Loucy (cell line): ENCODE data around the gene GTPBP1.

Experiments
- H2AFZ ChIP-seq: fragments of 200-600 bp; sonication (generic); 2 replicates; pipeline ENCODE4 v1.6.0; 2016; ENCODE audit warnings: antibody characterized with exemption, mild to moderate bottlenecking, low read length, moderate library complexity
- H3F3A ChIP-seq: fragments of 200-600 bp; 2 replicates; pipeline ENCODE4 v1.6.0; 2016; ENCODE audit warnings: antibody characterized with exemption, low read depth, mild to moderate bottlenecking
- H3K27me3 ChIP-seq: fragments of 200-600 bp; sonication (generic); 2 replicates; pipeline ENCODE4 v1.6.1; 2014; ENCODE audit warnings: low read length, mild to moderate bottlenecking; ENCODE audit not compliant: insufficient read depth, poor library complexity, severe bottlenecking
- H3K36me3 ChIP-seq: fragments of 200-600 bp; sonication (generic); 2 replicates; pipeline ENCODE4 v1.6.1; 2016; ENCODE audit warnings: low read length; ENCODE audit not compliant: insufficient read depth
- H3K4me1 ChIP-seq: fragments of 200-600 bp; sonication (generic); 2 replicates; pipeline ENCODE4 v1.5.1; 2014; ENCODE audit warnings: low read length, mild to moderate bottlenecking; ENCODE audit not compliant: insufficient read depth, poor library complexity, severe bottlenecking
- H3K4me2 ChIP-seq: fragments of 200-600 bp; sonication (generic); 2 replicates; pipeline ENCODE4 v1.6.0; 2014; ENCODE audit warnings: antibody characterized with exemption, low read length, low read depth, mild to moderate bottlenecking; ENCODE audit not compliant: poor library complexity, severe bottlenecking
- H3K4me3 ChIP-seq: fragments of 200-600 bp; sonication (generic); 2 replicates; pipeline ENCODE4 v1.5.1; 2014; ENCODE audit warnings: low read length, mild to moderate bottlenecking, mixed read lengths; ENCODE audit not compliant: poor library complexity, severe bottlenecking
- H3K79me2 ChIP-seq: fragments of 200-600 bp; sonication (generic); 2 replicates; pipeline ENCODE4 v1.6.1; 2014; ENCODE audit warnings: low read length; ENCODE audit not compliant: insufficient read depth
- H3K9ac ChIP-seq: fragments of 200-600 bp; sonication (generic); 2 replicates; pipeline ENCODE4 v1.6.0; 2014; ENCODE audit warnings: mild to moderate bottlenecking, low read depth, low read length, moderate library complexity; ENCODE audit not compliant: poor library complexity, severe bottlenecking
- H3K9me2 ChIP-seq: fragments of 200-600 bp; sonication (generic); replicated peaks from 2 replicates; pipeline ENCODE4 v1.6.1; 2016; ENCODE audit warnings: low read depth, low read length, mixed read lengths
- H3K9me3 ChIP-seq: fragments of 200-600 bp; sonication (generic); 2 replicates; pipeline ENCODE4 v1.6.1; 2014; ENCODE audit warnings: mild to moderate bottlenecking, antibody characterized with exemption, low read length, low read depth; ENCODE audit not compliant: insufficient read depth
- H4K20me1 ChIP-seq: fragments of 200-600 bp; sonication (generic); 2 replicates; pipeline ENCODE4 v1.6.0; 2014; ENCODE audit warnings: antibody characterized with exemption, low read length, mild to moderate bottlenecking; ENCODE audit not compliant: insufficient read depth, poor library complexity, severe bottlenecking
- EZH2phosphoT487 ChIP-seq: fragments of 200-600 bp; IDR thresholded peaks from 2 replicates; pipeline ENCODE4 v1.6.1; 2018; ENCODE audit warnings: antibody characterized with exemption, mild to moderate bottlenecking, moderate library complexity, borderline replicate concordance
- TF ChIP-seq, protein P1 (sequence below): fragments of 200-600 bp; sonication (generic); conservative IDR thresholded peaks from 2 replicates; pipeline ENCODE4 v1.5.1; 2014; ENCODE audit warnings: mild to moderate bottlenecking, antibody characterized with exemption, low read length

Gene GTPBP1

DNA sequence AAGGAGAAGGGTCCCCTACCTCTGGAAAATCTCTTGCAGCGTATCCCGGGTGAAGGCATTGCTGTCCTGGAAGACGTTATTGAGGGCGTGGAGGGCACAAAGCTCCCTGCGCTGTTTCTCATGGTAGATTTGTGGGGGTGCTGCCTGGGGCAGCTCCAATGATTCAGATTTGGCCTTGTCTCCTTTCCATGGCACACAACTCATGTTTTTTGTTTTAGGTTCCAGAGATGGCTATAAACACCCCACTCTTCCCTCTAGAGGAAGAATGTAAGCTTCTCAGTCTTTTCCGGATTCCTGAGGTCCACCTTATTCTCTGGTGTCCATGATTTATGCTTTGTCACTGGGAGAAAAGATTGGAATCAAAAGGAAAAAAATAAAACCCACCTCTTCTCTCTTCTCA lies 6.0 kb upstream of the GTPBP1 start:
- TF ChIP-seq, protein P1, sequence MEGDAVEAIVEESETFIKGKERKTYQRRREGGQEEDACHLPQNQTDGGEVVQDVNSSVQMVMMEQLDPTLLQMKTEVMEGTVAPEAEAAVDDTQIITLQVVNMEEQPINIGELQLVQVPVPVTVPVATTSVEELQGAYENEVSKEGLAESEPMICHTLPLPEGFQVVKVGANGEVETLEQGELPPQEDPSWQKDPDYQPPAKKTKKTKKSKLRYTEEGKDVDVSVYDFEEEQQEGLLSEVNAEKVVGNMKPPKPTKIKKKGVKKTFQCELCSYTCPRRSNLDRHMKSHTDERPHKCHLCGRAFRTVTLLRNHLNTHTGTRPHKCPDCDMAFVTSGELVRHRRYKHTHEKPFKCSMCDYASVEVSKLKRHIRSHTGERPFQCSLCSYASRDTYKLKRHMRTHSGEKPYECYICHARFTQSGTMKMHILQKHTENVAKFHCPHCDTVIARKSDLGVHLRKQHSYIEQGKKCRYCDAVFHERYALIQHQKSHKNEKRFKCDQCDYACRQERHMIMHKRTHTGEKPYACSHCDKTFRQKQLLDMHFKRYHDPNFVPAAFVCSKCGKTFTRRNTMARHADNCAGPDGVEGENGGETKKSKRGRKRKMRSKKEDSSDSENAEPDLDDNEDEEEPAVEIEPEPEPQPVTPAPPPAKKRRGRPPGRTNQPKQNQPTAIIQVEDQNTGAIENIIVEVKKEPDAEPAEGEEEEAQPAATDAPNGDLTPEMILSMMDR = no peak
- no peak for TF ChIP-seq EZH2phosphoT487

DNA sequence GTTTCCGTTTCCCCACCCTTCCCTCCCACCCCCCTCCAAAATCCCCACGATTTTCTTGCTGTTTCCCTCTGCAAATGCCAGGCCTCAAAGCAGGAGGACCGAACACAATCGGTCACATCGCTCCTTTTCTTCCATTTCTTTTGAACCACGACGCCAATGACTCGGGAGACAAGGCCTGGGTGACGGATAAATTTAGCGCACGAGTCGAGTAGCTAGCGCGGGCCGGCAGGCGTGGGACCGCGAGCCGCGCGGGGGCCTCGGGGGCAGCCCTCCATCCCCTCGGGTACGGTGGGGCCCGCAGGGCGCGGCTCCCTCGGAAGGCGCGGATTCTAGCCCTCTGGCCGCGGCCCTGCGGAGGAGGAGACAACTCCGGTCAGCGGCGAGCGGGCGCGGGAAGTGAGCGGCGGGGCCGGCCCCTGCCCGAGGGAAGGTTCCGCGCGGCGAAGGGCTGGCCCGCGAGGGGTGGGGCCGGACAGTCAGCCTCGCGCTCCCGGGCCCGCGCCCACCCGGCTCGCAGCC lies 5.4 kb upstream of the GTPBP1 start:
- Histone ChIP-seq H3K4me2 (peak overlapping the region; percentile 99), H2AFZ (peak overlapping the region; percentile 92)

More for the DNA sequence above, 6.0 kb upstream of the GTPBP1 start:
- H3K27me3 ChIP-seq = no peaks in the 10 kb centered on the region
- H3F3A ChIP-seq = 0 out of 2 replicates have a peak, but pooled peaks cover 3% of the 10 kb centered on the region
- peaks cover 58% of the 10 kb centered on the region for H3K79me2 ChIP-seq
- H4K20me1 ChIP-seq = peaks cover 19% of the 10 kb centered on the region
- H3K4me1 ChIP-seq = peaks cover 57% of the 10 kb centered on the region
- peak overlapping the region; percentile 94 for H3K4me3 ChIP-seq
- peak overlapping the region; percentile 97 for H3K9ac ChIP-seq
- no peaks in the 10 kb centered on the region for H3K9me2 ChIP-seq
- H3K36me3 ChIP-seq = no peaks in the 10 kb centered on the region
- H3K4me2 ChIP-seq = peak overlapping the region; percentile 99
- H3K9me3 ChIP-seq = no peaks in the 10 kb centered on the region
- H2AFZ ChIP-seq = peak overlapping the region; percentile 92; the same call in 1 of the 2 replicates

DNA sequence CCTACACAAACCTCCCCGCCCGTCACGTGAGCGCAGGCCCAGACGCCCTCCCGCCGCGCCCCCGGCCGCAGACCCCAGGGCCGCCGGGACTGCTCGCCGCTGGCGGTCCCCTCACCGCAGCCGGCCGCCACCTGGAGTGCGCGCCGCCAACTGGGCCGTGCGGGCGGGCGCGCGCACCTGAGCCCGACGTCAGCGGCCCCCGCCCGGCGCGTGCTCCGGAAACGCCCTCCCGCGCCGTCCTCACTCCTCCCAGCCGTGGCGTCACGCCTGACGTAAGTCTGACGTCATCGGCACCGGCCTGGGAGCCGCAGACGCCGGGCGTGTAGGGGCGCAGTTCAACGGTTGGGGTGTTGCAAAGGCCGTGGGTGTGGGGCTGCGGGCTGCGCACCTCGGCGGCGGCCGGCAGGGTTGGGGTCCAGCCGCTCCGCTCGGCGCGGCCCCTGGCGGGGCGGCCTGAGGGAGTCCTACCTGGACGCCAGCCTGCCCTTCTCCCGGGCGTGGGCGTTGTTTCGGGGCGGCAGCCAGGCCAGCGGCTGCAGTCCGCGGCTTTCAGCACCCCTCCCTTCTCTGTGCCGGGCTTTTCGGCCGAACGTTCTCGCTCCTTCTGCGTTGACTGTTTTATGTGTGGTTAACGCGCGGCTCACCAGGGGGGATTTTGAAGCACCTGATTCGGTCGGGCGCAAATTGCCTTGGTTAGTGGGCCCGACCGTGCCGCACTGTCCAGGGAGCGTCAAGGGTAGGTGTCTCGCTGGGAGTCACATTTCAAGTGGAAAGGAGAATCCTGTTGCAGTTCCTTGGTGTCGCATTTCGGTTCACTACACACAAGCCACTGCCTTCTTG lies 4.7 kb upstream of the GTPBP1 start, which contains the start of gene JOSD1:
JOSD1 (minus strand) TSS at position 155 of the 840 bp plus-strand sequence. CDS start 956 bp downstream, outside the sequence.
- no peaks in the 10 kb centered on the region for H3K9me2 ChIP-seq
- peak within 1 kb of the TSS; percentile 97 for H3K9ac ChIP-seq
- H3K36me3 ChIP-seq = no peaks in the 10 kb centered on the region
- peak within 1 kb of the TSS; percentile 92 for H2AFZ ChIP-seq
- H3K4me1 ChIP-seq = peaks cover 54% of the 10 kb centered on the region
- peaks cover 47% of the 10 kb centered on the region for H3K79me2 ChIP-seq
- H3F3A ChIP-seq = 0 out of 2 replicates have a peak, but pooled peaks cover 3% of the 10 kb centered on the region
- TF ChIP-seq, protein P1 = no peak
- TF ChIP-seq EZH2phosphoT487 = no peak
- peaks cover 17% of the 10 kb centered on the region for H4K20me1 ChIP-seq
- peak within 1 kb of the TSS; percentile 99 for H3K4me2 ChIP-seq
- no peaks in the 10 kb centered on the region for H3K9me3 ChIP-seq
- H3K4me3 ChIP-seq = peak within 1 kb of the TSS; percentile 94
- H3K27me3 ChIP-seq = no peaks in the 10 kb centered on the region

More for the DNA sequence above, 5.4 kb upstream of the GTPBP1 start:
- Histone ChIP-seq H3K4me3 (peak overlapping the region; percentile 94), H3K27me3 (no peaks in the 10 kb centered on the region), H3K36me3 (no peaks in the 10 kb centered on the region), H3K4me1 (peaks cover 55% of the 10 kb centered on the region), H3K9me2 (no peaks in the 10 kb centered on the region), H3K79me2 (peaks cover 53% of the 10 kb centered on the region), H3K9ac (peak overlapping the region; percentile 97), H3F3A (0 out of 2 replicates have a peak, but pooled peaks cover 3% of the 10 kb centered on the region), H4K20me1 (peaks cover 18% of the 10 kb centered on the region), H3K9me3 (no peaks in the 10 kb centered on the region)
- no peak for TF ChIP-seq EZH2phosphoT487
